Keratinocyte (primary cell): ENCODE data around the gene NTN1. TPM values are rescaled to one million over a fixed set of nuclear protein-coding genes. Genes with fewer than 3 reads are reported as not detected.

Experiments
- DNase-seq: peaks from one replicate; pipeline ENCODE4 v3.0.0-alpha.2; 2011; ENCODE audit warnings: low read depth, missing footprints, low spot score
- FAIRE-seq: peaks from 2 replicates; lab custom pipeline; 2011; peaks lifted over from hg19 to GRCh38; lab: Jason Lieb, UNC
- H2AFZ ChIP-seq: 2 replicates; pipeline ENCODE4 v1.6.0; 2012; ENCODE audit warnings: low read length, control low read depth, inconsistent platforms; ENCODE audit not compliant: control insufficient read depth
- H3K27ac ChIP-seq: 2 replicates; pipeline ENCODE4 v1.5.1; 2011; ENCODE audit warnings: low read length; ENCODE audit not compliant: control insufficient read depth, insufficient read depth
- H3K27me3 ChIP-seq: 3 replicates; pipeline ENCODE4 v1.6.0; 2011; ENCODE audit warnings: low read length; ENCODE audit not compliant: control insufficient read depth, insufficient read depth; ENCODE audit errors: extremely low read depth
- H3K36me3 ChIP-seq, 2 experiments: 2 replicates in 1 of 2; 3 replicates in 1 of 2; pipeline ENCODE4 v1.5.1; 2011; ENCODE audit warnings: low read length in 2 of 2, mild to moderate bottlenecking in 1 of 2; ENCODE audit not compliant: control insufficient read depth in 2 of 2, insufficient read depth in 2 of 2; ENCODE audit errors: extremely low read depth in 1 of 2
- H3K4me1 ChIP-seq: 3 replicates; pipeline ENCODE4 v1.5.1; 2011; ENCODE audit warnings: low read length; ENCODE audit not compliant: control insufficient read depth, insufficient read depth; ENCODE audit errors: extremely low read depth
- H3K4me2 ChIP-seq: 3 replicates; pipeline ENCODE4 v1.6.0; 2011; ENCODE audit warnings: low read depth, low read length; ENCODE audit not compliant: control insufficient read depth, insufficient read depth; ENCODE audit errors: extremely low read depth
- H3K4me3 ChIP-seq, 3 experiments: fragments of 200-600 bp in 1 of 3; sonication (generic) in 1 of 3; 2 replicates in 2 of 3; 3 replicates in 1 of 3; pipeline ENCODE4 v1.5.1; 2011 to 2016; ENCODE audit warnings: low read length in 3 of 3, mild to moderate bottlenecking in 3 of 3, control low read depth in 2 of 3, inconsistent platforms in 1 of 3, low read depth in 1 of 3, mixed read lengths in 1 of 3, mixed run types in 1 of 3, moderate library complexity in 1 of 3; ENCODE audit not compliant: control insufficient read depth in 2 of 3, insufficient read depth in 2 of 3; ENCODE audit errors: extremely low read depth in 1 of 3
- H3K79me2 ChIP-seq: 2 replicates; pipeline ENCODE4 v1.6.0; 2012; ENCODE audit warnings: low read length; ENCODE audit not compliant: control insufficient read depth, insufficient read depth
- H3K9ac ChIP-seq: 3 replicates; pipeline ENCODE4 v1.6.0; 2011; ENCODE audit warnings: low read length; ENCODE audit not compliant: control insufficient read depth, insufficient read depth; ENCODE audit errors: extremely low read depth
- H3K9me1 ChIP-seq: 3 replicates; pipeline ENCODE4 v1.6.0; 2011; ENCODE audit warnings: low read length; ENCODE audit not compliant: control insufficient read depth, insufficient read depth; ENCODE audit errors: extremely low read depth
- H3K9me3 ChIP-seq: 2 replicates; pipeline ENCODE4 v1.5.1; 2012; ENCODE audit warnings: low read depth, low read length; ENCODE audit not compliant: control insufficient read depth
- H4K20me1 ChIP-seq: 3 replicates; pipeline ENCODE4 v1.6.0; 2011; ENCODE audit warnings: low read length; ENCODE audit not compliant: control insufficient read depth, insufficient read depth; ENCODE audit errors: extremely low read depth
- EZH2 ChIP-seq: IDR thresholded peaks from one replicate; pipeline ENCODE4 v1.6.1; 2012; ENCODE audit warnings: inconsistent platforms, mild to moderate bottlenecking, low read length, moderate library complexity
- dilution Hi-C: fragments of 300-500 bp; cut with MboI; formaldehyde crosslinking; loops from one replicate; pipeline ENCODE4 v1.7.0; 2020; ENCODE audit warnings: low sequenced_read_pairs; ENCODE audit not compliant: extremely low pct_ligation_motif_present
- polyA plus RNA-seq, 5 experiments: library from polyadenylated mRNA; depleted of rRNA in 3 of 5; stranded (reverse) in 3 of 5; stranded (forward) in 1 of 5; unstranded in 1 of 5; fragments of >200 nt; gene quantifications; 1 replicate in 1 of 5; 2 replicates in 3 of 5; 3 replicates in 1 of 5; pipeline versions ENCODE4 v1.2.1 to v1.2.3, GENCODE V29; 2011 to 2012; ENCODE audit warnings: missing spikeins in 2 of 5, low read depth in 1 of 5, low replicate concordance in 1 of 5
- TF ChIP-seq, protein P1 (sequence below), 3 experiments: IDR thresholded peaks in 1 of 3; conservative IDR thresholded peaks in 1 of 3; optimal IDR thresholded peaks in 1 of 3; 2 replicates in 2 of 3; 3 replicates in 1 of 3; pipeline versions ENCODE3 to v1.5.1; 2011; ENCODE audit warnings: low read length in 3 of 3, mild to moderate bottlenecking in 3 of 3, moderate library complexity in 2 of 3, control low read depth in 1 of 3, inconsistent platforms in 1 of 3; ENCODE audit not compliant: insufficient read depth in 2 of 3; ENCODE audit errors: extremely low read depth in 1 of 3

Gene NTN1
- polyA plus RNA-seq, 1 donor (not counting 4 experiments of a cell fraction or from before 2014, with no cell fraction given): 0.10 TPM

DNA sequence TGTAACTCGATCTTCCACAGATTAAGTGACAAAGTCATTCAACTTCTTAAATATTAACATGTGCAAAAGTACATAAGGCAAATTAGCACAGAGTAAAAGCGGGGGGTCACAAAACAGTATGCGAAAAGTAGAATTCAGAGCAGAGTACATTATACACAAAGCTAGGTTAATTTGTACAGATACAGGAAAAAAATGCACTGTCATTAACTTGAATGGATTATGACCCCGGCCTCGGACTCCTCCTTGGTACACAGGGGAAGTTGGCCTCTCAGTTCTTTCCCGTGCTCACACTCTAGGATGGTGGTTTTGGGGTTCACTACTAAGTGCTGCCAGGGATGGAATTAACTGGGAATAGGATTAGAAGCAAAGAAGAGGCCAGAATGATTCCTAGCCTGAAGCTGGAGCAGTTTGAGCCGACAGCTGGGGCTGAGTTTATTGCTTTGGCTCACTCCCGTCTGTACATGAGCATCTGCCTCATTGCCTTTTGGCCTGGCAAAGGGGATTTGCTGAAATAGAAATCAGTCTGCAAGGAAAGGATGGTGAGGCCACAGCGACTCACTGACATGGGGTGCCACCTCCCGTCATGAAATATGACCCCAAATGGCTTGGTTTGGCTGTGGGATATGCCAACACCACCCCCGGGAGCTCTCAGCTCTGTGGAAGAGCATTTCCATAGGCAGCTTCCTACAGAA lies 23.6 kb downstream of the NTN1 start:
- H3K27ac ChIP-seq: no peak overlapping the region
- no peak for FAIRE-seq

DNA sequence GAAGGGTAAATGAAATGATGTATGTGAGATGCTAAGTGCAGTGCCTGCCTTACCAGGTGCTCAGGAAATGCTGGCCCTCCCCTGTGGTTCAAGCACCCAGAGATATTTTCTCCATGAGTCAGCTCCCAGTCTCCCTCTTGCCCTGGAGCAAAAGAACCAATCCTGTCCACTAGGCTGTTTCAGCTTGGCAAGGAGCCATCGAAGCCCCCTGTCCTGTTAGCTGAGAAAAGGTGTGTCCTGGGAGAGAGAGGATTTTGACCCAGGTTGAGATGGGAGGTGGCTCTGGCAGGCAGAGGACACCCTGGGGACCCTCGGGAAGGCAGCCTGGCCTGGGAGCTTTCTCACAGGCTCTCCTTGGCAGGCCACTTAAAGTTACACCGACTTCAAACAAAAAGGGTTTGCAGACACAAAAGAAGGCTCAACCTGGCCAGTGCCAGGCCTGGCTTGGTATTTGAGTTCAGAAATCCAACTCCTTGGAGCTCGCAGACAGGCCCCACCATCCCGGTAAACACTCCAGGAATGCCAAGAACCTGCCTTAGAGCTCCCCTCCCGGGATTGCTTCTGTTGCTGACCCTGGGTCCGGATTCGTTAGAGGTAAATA lies 29.6 kb downstream of the NTN1 start:
- DNase-seq: peak; percentile 59

More for the DNA sequence above, 23.6 kb downstream of the NTN1 start:
- no peak overlapping the region for H3K9ac ChIP-seq
- no peak overlapping the region for H2AFZ ChIP-seq
- DNase-seq: no peak
- H4K20me1 ChIP-seq: no peaks in the 10 kb centered on the region
- TF ChIP-seq, protein P1, sequence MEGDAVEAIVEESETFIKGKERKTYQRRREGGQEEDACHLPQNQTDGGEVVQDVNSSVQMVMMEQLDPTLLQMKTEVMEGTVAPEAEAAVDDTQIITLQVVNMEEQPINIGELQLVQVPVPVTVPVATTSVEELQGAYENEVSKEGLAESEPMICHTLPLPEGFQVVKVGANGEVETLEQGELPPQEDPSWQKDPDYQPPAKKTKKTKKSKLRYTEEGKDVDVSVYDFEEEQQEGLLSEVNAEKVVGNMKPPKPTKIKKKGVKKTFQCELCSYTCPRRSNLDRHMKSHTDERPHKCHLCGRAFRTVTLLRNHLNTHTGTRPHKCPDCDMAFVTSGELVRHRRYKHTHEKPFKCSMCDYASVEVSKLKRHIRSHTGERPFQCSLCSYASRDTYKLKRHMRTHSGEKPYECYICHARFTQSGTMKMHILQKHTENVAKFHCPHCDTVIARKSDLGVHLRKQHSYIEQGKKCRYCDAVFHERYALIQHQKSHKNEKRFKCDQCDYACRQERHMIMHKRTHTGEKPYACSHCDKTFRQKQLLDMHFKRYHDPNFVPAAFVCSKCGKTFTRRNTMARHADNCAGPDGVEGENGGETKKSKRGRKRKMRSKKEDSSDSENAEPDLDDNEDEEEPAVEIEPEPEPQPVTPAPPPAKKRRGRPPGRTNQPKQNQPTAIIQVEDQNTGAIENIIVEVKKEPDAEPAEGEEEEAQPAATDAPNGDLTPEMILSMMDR (optimal IDR thresholded peaks at IDR 0.05 in 1 of 3, IDR thresholded peaks at IDR 0.05 in 1 of 3, conservative IDR thresholded peaks at IDR 0.05 in 1 of 3; ENCODE audit: extremely low read depth in 1 of 3, insufficient read depth in 2 of 3, low read length in 3 of 3): no peak
- no peak for TF ChIP-seq EZH2
- H3K9me3 ChIP-seq: no peaks in the 10 kb centered on the region
- no peak overlapping the region for H3K4me3 ChIP-seq
- no peaks in the 10 kb centered on the region for H3K9me1 ChIP-seq
- no peak overlapping the region for H3K4me2 ChIP-seq
- dilution Hi-C loops: no loop called here
- H3K79me2 ChIP-seq: no peaks in the 10 kb centered on the region
- no peaks in the 10 kb centered on the region for H3K4me1 ChIP-seq
- no peaks in the 10 kb centered on the region for H3K36me3 ChIP-seq
- H3K27me3 ChIP-seq: no peaks in the 10 kb centered on the region

More for the DNA sequence above, 29.6 kb downstream of the NTN1 start:
- Histone ChIP-seq H4K20me1 (no peaks in the 10 kb centered on the region), H2AFZ (peak overlapping the region; percentile 29), H3K9me1 (no peaks in the 10 kb centered on the region), H3K36me3 (no peaks in the 10 kb centered on the region), H3K9ac (peak overlapping the region; percentile 3), H3K79me2 (no peaks in the 10 kb centered on the region), H3K4me2 (peak overlapping the region; percentile 51), H3K27ac (peak overlapping the region; percentile 36), H3K27me3 (no peaks in the 10 kb centered on the region), H3K9me3 (no peaks in the 10 kb centered on the region), H3K4me3 (no peak overlapping the region), H3K4me1 (peaks cover 11% of the 10 kb centered on the region)
- dilution Hi-C loops: no loop called here
- no peak for TF ChIP-seq EZH2
- TF ChIP-seq, protein P1 (optimal IDR thresholded peaks at IDR 0.05 in 1 of 3, IDR thresholded peaks at IDR 0.05 in 1 of 3, conservative IDR thresholded peaks at IDR 0.05 in 1 of 3; ENCODE audit: extremely low read depth in 1 of 3, insufficient read depth in 2 of 3, low read length in 3 of 3): peak in 1 of 3 experiments; percentile 15
- FAIRE-seq: peak; percentile 90
